Brain microvascular endothelial cell (primary cell): ENCODE measurements around the gene FAM174A.

Source experiments
- DNase-seq: peaks from one replicate; pipeline ENCODE4 v3.0.0-alpha.2; 2020
- H3K27ac ChIP-seq: fragments of 250-450 bp; sonication (Bioruptor Pico); 2 replicates; pipeline ENCODE4 v1.5.1; 2020; ENCODE audit warnings: mild to moderate bottlenecking, moderate library complexity
- H3K27me3 ChIP-seq: fragments of 250-450 bp; sonication (Bioruptor Pico); replicated peaks from 2 replicates; pipeline ENCODE4 v1.5.1; 2020; ENCODE audit warnings: mild to moderate bottlenecking
- H3K36me3 ChIP-seq: fragments of 250-450 bp; sonication (Bioruptor Pico); replicated peaks from 2 replicates; pipeline ENCODE4 v1.5.1; 2020; ENCODE audit warnings: mild to moderate bottlenecking
- H3K4me3 ChIP-seq: 2 replicates; pipeline ENCODE4 v1.5.1; 2011; ENCODE audit warnings: low read depth, mild to moderate bottlenecking, control low read depth, low read length, moderate library complexity
- CTCF ChIP-seq: IDR thresholded peaks from 2 replicates; pipeline ENCODE4 v1.5.1; 2011; ENCODE audit warnings: low read depth, mild to moderate bottlenecking, moderate library complexity, low read length, control low read depth, inconsistent platforms; ENCODE audit errors: missing control alignments
- in situ Hi-C: cut with HindIII; loops from 2 replicates; pipeline ENCODE4 v1.10.0; 2017; ENCODE audit warnings: low sequenced_read_pairs, low pct_ligation_motif_present

FAM174A gene

DNA sequence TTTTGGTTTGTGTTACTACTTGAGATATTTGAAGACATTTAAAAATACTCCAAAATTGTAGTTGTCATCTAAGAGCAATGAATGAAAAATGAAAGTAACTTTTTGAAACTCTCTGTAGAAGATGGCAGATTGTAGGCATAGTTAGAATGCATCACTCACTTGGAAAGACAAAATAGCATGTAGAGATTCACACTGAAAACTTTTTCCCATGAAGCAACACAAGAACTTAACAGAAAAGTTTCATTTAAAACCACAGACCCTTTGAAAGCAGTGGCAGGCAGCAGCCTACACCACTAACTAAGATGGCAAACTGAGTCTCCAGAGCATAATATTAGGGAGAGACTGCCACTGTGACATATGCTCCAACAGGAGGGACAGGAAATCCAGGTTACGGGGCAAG lies 18.9 kb upstream of the FAM174A start:
- Histone ChIP-seq H3K36me3 (no peaks in the 10 kb centered on the region), H3K27ac (no peak overlapping the region), H3K27me3 (no peaks in the 10 kb centered on the region), H3K4me3 (no peak overlapping the region)
- DNase-seq = no peak
- in situ Hi-C loops = no loop called here
- TF ChIP-seq CTCF = no peak

DNA sequence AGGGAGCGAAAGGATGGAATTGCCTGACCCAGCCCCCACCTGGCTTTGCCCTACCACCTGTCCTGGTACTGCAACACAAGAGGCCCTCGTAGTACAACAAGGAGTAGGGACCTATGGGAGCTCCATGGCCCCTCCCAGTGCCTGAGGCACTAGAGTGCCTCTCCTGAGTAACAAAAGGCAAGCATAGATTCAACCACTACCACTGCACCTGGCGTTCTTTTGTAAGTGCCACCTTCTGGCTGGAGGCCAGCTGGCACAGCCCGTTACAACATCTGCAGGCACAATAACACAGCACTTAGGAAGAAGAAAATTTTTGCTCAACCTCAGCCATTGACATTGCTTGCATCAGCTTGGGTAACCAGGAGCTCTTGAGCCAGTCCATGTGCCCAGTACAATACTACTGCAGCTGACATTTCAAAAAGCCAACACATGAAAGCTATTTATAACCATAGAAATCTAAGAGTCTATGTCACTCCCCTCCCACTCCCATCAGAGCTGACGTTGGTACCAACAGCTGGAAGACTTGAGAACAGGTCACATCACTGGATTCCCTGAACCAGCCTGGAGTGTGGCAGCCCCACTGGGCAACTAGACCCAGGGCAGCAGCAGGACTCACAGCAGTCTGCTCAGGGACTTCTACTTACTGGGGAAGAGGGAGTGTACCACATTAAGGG lies 17.7 kb upstream of the FAM174A start:
- no peak overlapping the region for H3K27ac ChIP-seq
- DNase-seq = no peak
- H3K4me3 ChIP-seq = no peak overlapping the region
- H3K27me3 ChIP-seq = no peaks in the 10 kb centered on the region
- H3K36me3 ChIP-seq = no peaks in the 10 kb centered on the region
- in situ Hi-C loops = no loop called here
- no peak for TF ChIP-seq CTCF

- Histone ChIP-seq H3K36me3 (no peaks in the 10 kb centered on the region), H3K27me3 (no peaks in the 10 kb centered on the region), H3K4me3 (no peak overlapping the region), H3K27ac (no peak overlapping the region)
- in situ Hi-C loops = no loop called here
- no peak for TF ChIP-seq CTCF
- DNase-seq = no peak
Observed at GRCh38 chr5:100518377-100518776, 16.8 kb upstream of the FAM174A start.

GRCh38 chr5:100519075-100519474 lies 16.1 kb upstream of the FAM174A start:
- no peaks in the 10 kb centered on the region for H3K36me3 ChIP-seq
- DNase-seq = no peak
- no peak for TF ChIP-seq CTCF
- no peak overlapping the region for H3K27ac ChIP-seq
- in situ Hi-C loops = no loop called here
- no peak overlapping the region for H3K4me3 ChIP-seq
- no peaks in the 10 kb centered on the region for H3K27me3 ChIP-seq

- TF ChIP-seq CTCF = peak; percentile 24
- in situ Hi-C loops = no loop called here
- DNase-seq = no peak
- Histone ChIP-seq H3K36me3 (no peaks in the 10 kb centered on the region), H3K4me3 (no peak overlapping the region), H3K27ac (no peak overlapping the region), H3K27me3 (no peaks in the 10 kb centered on the region)
Observed at GRCh38 chr5:100520348-100520747, 14.8 kb upstream of the FAM174A start.

GRCh38 chr5:100537946-100538345 lies 2.8 kb downstream of the FAM174A start:
- Histone ChIP-seq H3K4me3 (no peak overlapping the region), H3K27ac (no peak overlapping the region), H3K27me3 (no peaks in the 10 kb centered on the region), H3K36me3 (no peaks in the 10 kb centered on the region)
- no peak for TF ChIP-seq CTCF
- DNase-seq = no peak
- in situ Hi-C loops = no loop called here
